Cardiac muscle cell (in vitro differentiated cells and primary cell): Measurements from ENCODE around the gene KRTAP10-5. TPM values are rescaled to one million over a fixed set of nuclear protein-coding genes. Genes with fewer than 3 reads are reported as not detected.
"Not testable (repeated sequence)": the region's sequence is repeated elsewhere in the genome, so short reads cannot be mapped to it uniquely, and the experiment has no call there.

Source experiments
- DNase-seq, 2 donors: peaks; one replicate each; pipeline versions ENCODE4 v3.0.0 to v3.0.0-alpha.2; 2010 to 2017; ENCODE audit warnings: low read depth in 1 of 2, low spot score in 1 of 2
- H3K27ac ChIP-seq: fragments of 200-600 bp; sonication (generic); 2 replicates; pipeline ENCODE4 v1.5.1; 2016
- H3K27me3 ChIP-seq: fragments of 200-600 bp; sonication (generic); 2 replicates; pipeline ENCODE4 v1.6.0; 2016; ENCODE audit warnings: control low read depth
- H3K36me3 ChIP-seq: fragments of 200-600 bp; sonication (generic); 2 replicates; pipeline ENCODE4 v1.5.1; 2016; ENCODE audit warnings: control low read depth
- H3K4me1 ChIP-seq: fragments of 200-600 bp; sonication (generic); 2 replicates; pipeline ENCODE4 v1.8.1; 2017; ENCODE audit warnings: low read depth, mild to moderate bottlenecking, mixed run types
- H3K4me3 ChIP-seq: fragments of 200-600 bp; sonication (generic); 2 replicates; pipeline ENCODE4 v1.5.1; 2016; ENCODE audit warnings: mild to moderate bottlenecking
- H3K9me3 ChIP-seq: fragments of 200-600 bp; sonication (generic); 2 replicates; pipeline ENCODE4 v1.5.1; 2017; ENCODE audit warnings: low read depth, mild to moderate bottlenecking, control low read depth
- CTCF ChIP-seq: IDR thresholded peaks from 2 replicates; pipeline ENCODE4 v1.5.1; 2012; ENCODE audit warnings: low read depth, mild to moderate bottlenecking, low read length
- polyA plus RNA-seq: library from polyadenylated mRNA; unstranded; fragments of >200 nt; fragmentation: Nextera tagmentation; extraction: Ambion mirVana; gene quantifications from 2 replicates; pipeline ENCODE4 v1.2.1, GENCODE V29; 2016
- total RNA-seq: library from RNA; depleted of rRNA; stranded (reverse); fragments of >200 nt; gene quantifications from 2 replicates; pipeline ENCODE4 v1.2.3, GENCODE V29; 2016

Gene KRTAP10-5
- total and polyA plus RNA-seq, 2 experiments from 2014 or later, result not detected

DNA sequence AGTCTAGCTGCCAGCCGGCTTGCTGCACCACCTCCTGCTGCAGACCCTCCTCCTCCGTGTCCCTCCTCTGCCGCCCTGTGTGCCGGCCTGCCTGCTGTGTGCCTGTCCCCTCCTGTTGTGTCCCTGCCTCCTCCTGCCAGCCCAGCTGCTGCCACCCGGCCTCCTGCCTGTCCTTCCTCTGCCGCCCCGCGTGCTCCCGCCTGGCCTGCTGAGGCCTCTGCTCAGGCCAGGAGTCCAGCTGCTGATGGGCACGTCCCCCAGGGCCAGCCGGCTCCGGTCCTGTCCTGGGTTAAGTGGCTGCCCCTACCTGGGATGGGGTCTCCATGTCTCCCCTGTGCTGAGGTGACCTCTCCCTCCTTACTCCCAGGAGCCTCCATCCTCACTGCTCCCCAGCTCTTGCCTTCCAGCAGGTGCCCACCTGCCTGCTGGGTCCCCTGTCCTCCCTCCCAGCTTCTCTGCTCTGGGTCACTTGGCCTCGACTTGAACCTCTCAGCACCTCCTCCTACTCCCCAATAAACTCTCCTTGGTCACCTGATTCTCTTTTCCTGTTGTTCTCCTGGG lies 32.3 kb upstream of the KRTAP10-5 start:
- H3K36me3 ChIP-seq, result no peaks in the 10 kb centered on the region
- no peaks in the 10 kb centered on the region for H3K4me1 ChIP-seq
- no peak overlapping the region for H3K4me3 ChIP-seq
- no peaks in the 10 kb centered on the region for H3K27me3 ChIP-seq
- H3K27ac ChIP-seq, result no peak overlapping the region
- no peaks in the 10 kb centered on the region for H3K9me3 ChIP-seq
- TF ChIP-seq CTCF, result no peak
- no peak for DNase-seq

DNA sequence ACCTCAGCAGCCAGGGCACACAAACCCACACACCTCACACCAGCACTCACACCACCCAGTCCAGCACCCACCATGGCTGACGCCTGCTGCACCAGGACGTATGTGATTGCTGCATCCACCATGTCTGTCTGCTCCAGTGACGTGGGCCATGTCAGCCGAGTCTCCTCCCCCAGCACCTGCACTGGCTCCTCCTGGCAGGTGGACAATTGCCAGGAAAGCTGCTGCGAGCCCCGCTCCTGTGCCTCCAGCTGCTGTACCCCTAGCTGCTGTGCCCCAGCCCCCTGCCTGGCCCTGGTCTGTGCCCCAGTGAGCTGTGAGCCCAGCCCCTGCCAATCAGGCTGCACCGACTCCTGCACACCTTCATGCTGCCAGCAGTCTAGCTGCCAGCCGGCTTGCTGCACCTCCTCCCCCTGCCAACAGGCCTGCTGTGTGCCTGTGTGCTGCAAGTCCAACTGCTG lies 31.7 kb upstream of the KRTAP10-5 start, which contains the start of gene KRTAP10-8:
TSS of gene KRTAP10-8 (plus strand) at position 51 of the 458 bp plus-strand sequence. CDS start at position 73, 22 bp downstream.
- Histone ChIP-seq H3K4me1 (no peaks in the 10 kb centered on the region), H3K36me3 (no peaks in the 10 kb centered on the region), H3K9me3 (no peaks in the 10 kb centered on the region), H3K4me3 (no peak within 1 kb of the TSS), H3K27ac (no peak within 1 kb of the TSS), H3K27me3 (no peaks in the 10 kb centered on the region)
- TF ChIP-seq CTCF, result no peak
- no peak for DNase-seq

DNA sequence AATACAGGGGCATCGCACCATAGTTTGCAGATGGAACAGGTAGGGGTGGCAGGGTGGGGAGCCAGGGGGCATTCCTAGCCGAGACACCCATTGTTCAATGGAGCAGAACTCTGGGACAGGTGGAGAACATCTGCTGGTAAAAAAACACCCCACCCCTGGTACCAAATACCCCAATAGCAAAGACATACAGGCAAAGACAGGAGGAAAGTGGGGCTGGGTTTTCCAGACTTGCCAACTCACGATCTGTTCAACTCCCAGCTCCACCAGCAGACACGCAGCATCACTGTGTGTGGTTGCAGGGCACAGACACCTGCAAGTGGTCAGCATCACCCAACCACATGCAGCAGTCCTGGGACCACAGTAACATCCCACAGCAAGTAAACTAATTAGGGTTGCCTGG lies 31.1 kb upstream of the KRTAP10-5 start:
- no peak for DNase-seq
- Histone ChIP-seq H3K9me3 (no peaks in the 10 kb centered on the region), H3K4me1 (no peaks in the 10 kb centered on the region), H3K27ac (no peak overlapping the region), H3K4me3 (no peak overlapping the region), H3K36me3 (no peaks in the 10 kb centered on the region), H3K27me3 (no peaks in the 10 kb centered on the region)
- no peak for TF ChIP-seq CTCF

DNA sequence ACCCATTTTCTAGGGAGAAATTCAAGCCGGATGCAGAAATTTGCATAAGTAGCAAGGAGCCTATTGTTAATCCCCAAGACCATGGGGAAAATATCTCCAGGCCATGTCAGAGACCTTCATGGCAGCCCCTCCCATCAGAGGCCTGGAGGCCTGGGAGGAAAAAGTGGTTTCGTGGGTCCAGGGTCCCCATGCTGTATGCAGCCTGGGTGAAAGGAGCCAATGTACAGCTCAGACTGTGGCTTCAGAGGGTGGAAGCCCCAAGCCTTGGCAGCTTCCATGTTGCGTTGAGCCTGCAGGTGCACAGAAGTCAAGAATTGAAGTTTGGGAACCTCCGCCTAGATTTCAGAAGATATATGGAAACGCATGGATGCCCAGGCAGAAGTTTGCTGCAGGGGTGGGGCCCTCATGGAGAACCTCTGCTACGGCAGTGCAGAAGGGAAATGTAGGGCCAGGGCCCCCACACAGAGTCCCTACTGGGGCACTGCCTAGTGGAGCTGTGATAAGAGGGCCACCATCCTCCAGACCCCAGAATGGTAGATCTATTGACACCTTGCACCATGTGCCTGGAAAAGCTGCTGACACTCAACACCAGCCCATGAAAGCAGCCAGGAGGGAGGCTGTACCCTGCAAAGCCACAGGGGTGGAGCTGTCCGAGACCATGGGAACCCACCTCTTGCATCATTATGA lies 29.9 kb upstream of the KRTAP10-5 start:
- H3K36me3 ChIP-seq, DNase-seq, H3K27me3 ChIP-seq, H3K9me3 ChIP-seq, H3K4me1 ChIP-seq, H3K4me3 ChIP-seq, H3K27ac ChIP-seq: not testable (repeated sequence)

GRCh38 chr21:44609193-44609592 lies 28.8 kb upstream of the KRTAP10-5 start:
- no peak overlapping the region for H3K4me3 ChIP-seq
- no peaks in the 10 kb centered on the region for H3K4me1 ChIP-seq
- H3K36me3 ChIP-seq, result no peaks in the 10 kb centered on the region
- TF ChIP-seq CTCF, result no peak
- no peak for DNase-seq
- no peak overlapping the region for H3K27ac ChIP-seq
- H3K27me3 ChIP-seq, result no peaks in the 10 kb centered on the region
- no peaks in the 10 kb centered on the region for H3K9me3 ChIP-seq

GRCh38 chr21:44606495-44606894 lies 26.1 kb upstream of the KRTAP10-5 start:
- H3K27ac ChIP-seq, result no peak overlapping the region
- H3K4me3 ChIP-seq, result no peak overlapping the region

More at GRCh38 chr21:44606495-44606894, 26.1 kb upstream of the KRTAP10-5 start:
- no peaks in the 10 kb centered on the region for H3K9me3 ChIP-seq
- H3K4me1 ChIP-seq, result no peaks in the 10 kb centered on the region
- H3K36me3 ChIP-seq, result no peaks in the 10 kb centered on the region
- no peaks in the 10 kb centered on the region for H3K27me3 ChIP-seq
- DNase-seq, result no peak
- TF ChIP-seq CTCF, result no peak
